Caco-2 (cell line): ENCODE results near the gene GPC6. TPM values are rescaled to one million over a fixed set of nuclear protein-coding genes. Genes with fewer than 3 reads are reported as not detected.

Source experiments
- BruUV-seq: library from RNA; stranded (reverse); fragments of 400-500 nt; replicated peaks from 2 replicates; lab custom pipeline; 2021; lab: Mats Ljungman, UMichigan
- CTCF ChIA-PET: fragments of 300-600 bp; sonication (Branson Sonifier 250); formaldehyde crosslinking; loops from one replicate; lab custom pipeline; 2022; ENCODE audit warnings: antibody characterized with exemption; lab: Charles Lee
- POLR2A ChIA-PET: fragments of 300-600 bp; sonication (Branson Sonifier 250); formaldehyde crosslinking; loops from one replicate; lab custom pipeline; 2022; ENCODE audit warnings: antibody characterized with exemption; lab: Charles Lee
- DNase-seq, 2 experiments: peaks; one replicate each; pipeline versions ENCODE4 v3.0.0 to v3.0.0-alpha.2; 2020 to 2022
- H3K27me3 ChIP-seq: replicated peaks from 2 replicates; pipeline ENCODE4 v1.6.0; 2011; ENCODE audit warnings: low read length; ENCODE audit not compliant: control insufficient read depth, insufficient read depth
- H3K36me3 ChIP-seq: 2 replicates; pipeline ENCODE4 v1.5.1; 2011; ENCODE audit warnings: low read length; ENCODE audit not compliant: control insufficient read depth, insufficient read depth
- H3K4me1 ChIP-seq: fragments of 250-450 bp; sonication (Bioruptor Pico); 2 replicates; pipeline ENCODE4 v1.5.1; 2020; ENCODE audit warnings: mild to moderate bottlenecking
- H3K4me3 ChIP-seq: 2 replicates; pipeline ENCODE4 v1.5.1; 2011; ENCODE audit warnings: low read depth, mild to moderate bottlenecking, control low read depth, low read length
- H3K9me3 ChIP-seq: fragments of 250-450 bp; sonication (Bioruptor Pico); 2 replicates; pipeline ENCODE4 v1.5.1; 2020; ENCODE audit warnings: mild to moderate bottlenecking, moderate library complexity
- H3K27ac Mint-ChIP-seq: one replicate; pipeline ENCODE4 v1.8.0; 2022; ENCODE audit warnings: mixed read lengths; ENCODE audit not compliant: unreplicated experiment
- H3K27me3 Mint-ChIP-seq: one replicate; pipeline ENCODE4 v1.8.0; 2022; ENCODE audit warnings: mixed read lengths; ENCODE audit not compliant: insufficient read depth, unreplicated experiment
- H3K36me3 Mint-ChIP-seq: one replicate; pipeline ENCODE4 v1.8.0; 2022; ENCODE audit warnings: mild to moderate bottlenecking, mixed read lengths; ENCODE audit not compliant: insufficient read depth, unreplicated experiment
- H3K4me1 Mint-ChIP-seq: one replicate; pipeline ENCODE4 v1.8.0; 2022; ENCODE audit warnings: low read depth, mixed read lengths; ENCODE audit not compliant: unreplicated experiment
- H3K4me3 Mint-ChIP-seq: one replicate; pipeline ENCODE4 v1.8.0; 2022; ENCODE audit warnings: mild to moderate bottlenecking, moderate library complexity, mixed read lengths; ENCODE audit not compliant: unreplicated experiment
- H3K9me3 Mint-ChIP-seq: one replicate; pipeline ENCODE4 v1.8.0; 2022; ENCODE audit warnings: mixed read lengths; ENCODE audit not compliant: unreplicated experiment
- CTCF ChIP-seq, 2 experiments: fragments of 200-600 bp in 1 of 2; IDR thresholded peaks; 1 replicate in 1 of 2; 2 replicates in 1 of 2; pipeline versions ENCODE4 v1.5.1 to v1.8.0; 2011 to 2022; ENCODE audit warnings: antibody characterized with exemption in 1 of 2, control low read depth in 1 of 2, inconsistent platforms in 1 of 2, low read depth in 1 of 2, low read length in 1 of 2, mild to moderate bottlenecking in 1 of 2, moderate library complexity in 1 of 2; ENCODE audit not compliant: insufficient read depth in 1 of 2, severe bottlenecking in 1 of 2, unreplicated experiment in 1 of 2
- intact Hi-C: fragments of 100-400 bp; cut with micrococcal nuclease; formaldehyde crosslinking; loops from one replicate; pipeline ENCODE4 v1.10.0; 2022; ENCODE audit not compliant: unreplicated experiment
- total RNA-seq: library from RNA; stranded (reverse); gene quantifications from 2 replicates; pipeline ENCODE4 v1.2.3, GENCODE V29; 2022

GPC6 gene
- total RNA-seq, 1 experiment from 2014 or later: 0.16 TPM

- TF ChIP-seq CTCF (IDR thresholded peaks at IDR 0.05; ENCODE audit: insufficient read depth in 1 of 2, low read depth in 1 of 2, low read length in 1 of 2, severe bottlenecking in 1 of 2, unreplicated experiment in 1 of 2): no peak
- no peaks in the 10 kb centered on the region for H3K27me3 ChIP-seq
- H3K9me3 Mint-ChIP-seq: no peaks in the 10 kb centered on the region
- H3K4me1 ChIP-seq: no peaks in the 10 kb centered on the region
- intact Hi-C loops: no loop called here
- no peak for DNase-seq
- no peak overlapping the region for H3K27ac Mint-ChIP-seq
- H3K4me1 Mint-ChIP-seq: no peaks in the 10 kb centered on the region
- no peak overlapping the region for H3K4me3 ChIP-seq
- H3K36me3 Mint-ChIP-seq: no peaks in the 10 kb centered on the region
- POLR2A ChIA-PET: no interaction called here
- no TSS peak for BruUV-seq
- no peak overlapping the region for H3K4me3 Mint-ChIP-seq
- CTCF ChIA-PET: no interaction called here
- no peaks in the 10 kb centered on the region for H3K9me3 ChIP-seq
- H3K36me3 ChIP-seq: no peaks in the 10 kb centered on the region
- peaks cover 6% of the 10 kb centered on the region for H3K27me3 Mint-ChIP-seq
Measured at GRCh38 chr13:93309886-93310523, 83.4 kb downstream of the GPC6 start.

DNA sequence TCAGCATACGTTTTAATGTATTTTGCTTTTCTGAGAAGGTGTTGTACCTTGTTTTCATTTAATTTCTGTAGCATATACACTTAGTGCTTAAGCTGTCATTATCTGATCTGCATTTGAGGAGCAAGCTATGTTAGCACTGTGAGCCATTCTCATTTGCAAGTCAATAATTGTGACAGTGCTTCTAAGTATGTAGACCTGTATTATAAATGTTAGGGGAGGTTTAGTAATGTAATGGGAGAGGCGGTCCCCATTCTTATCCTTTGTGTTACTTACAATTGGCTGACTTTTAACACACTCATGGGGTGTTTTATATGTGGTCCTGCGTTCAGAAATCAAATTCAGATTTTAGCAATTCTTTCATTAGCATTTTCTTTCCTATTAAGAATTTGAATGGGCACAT is 90.2 kb downstream of the GPC6 start:
- DNase-seq: no peak
- intact Hi-C loops: no loop called here
- H3K4me3 Mint-ChIP-seq: no peak overlapping the region
- Histone ChIP-seq H3K9me3 (no peaks in the 10 kb centered on the region), H3K27me3 (no peaks in the 10 kb centered on the region), H3K36me3 (no peaks in the 10 kb centered on the region), H3K4me1 (no peaks in the 10 kb centered on the region), H3K4me3 (no peak overlapping the region)
- H3K4me1 Mint-ChIP-seq: no peaks in the 10 kb centered on the region
- no TSS peak for BruUV-seq
- H3K9me3 Mint-ChIP-seq: no peaks in the 10 kb centered on the region
- no peak overlapping the region for H3K27ac Mint-ChIP-seq
- ChIA-PET POLR2A (no interaction called here), CTCF (no interaction called here)
- no peak for TF ChIP-seq CTCF (IDR thresholded peaks at IDR 0.05; ENCODE audit: insufficient read depth in 1 of 2, low read depth in 1 of 2, low read length in 1 of 2, severe bottlenecking in 1 of 2, unreplicated experiment in 1 of 2)
- no peaks in the 10 kb centered on the region for H3K36me3 Mint-ChIP-seq
- peaks cover 9% of the 10 kb centered on the region for H3K27me3 Mint-ChIP-seq

- DNase-seq: no peak
- peaks cover 9% of the 10 kb centered on the region for H3K27me3 Mint-ChIP-seq
Measured at GRCh38 chr13:93318534-93319254, 92.1 kb downstream of the GPC6 start.

More at GRCh38 chr13:93318534-93319254, 92.1 kb downstream of the GPC6 start:
- Mint-ChIP-seq H3K4me1 (no peaks in the 10 kb centered on the region), H3K36me3 (no peaks in the 10 kb centered on the region), H3K9me3 (no peaks in the 10 kb centered on the region), H3K4me3 (no peak overlapping the region), H3K27ac (no peak overlapping the region)
- intact Hi-C loops: no loop called here
- Histone ChIP-seq H3K27me3 (no peaks in the 10 kb centered on the region), H3K4me1 (no peaks in the 10 kb centered on the region), H3K4me3 (no peak overlapping the region), H3K36me3 (no peaks in the 10 kb centered on the region), H3K9me3 (no peaks in the 10 kb centered on the region)
- POLR2A ChIA-PET: no interaction called here
- CTCF ChIA-PET: no interaction called here
- TF ChIP-seq CTCF (IDR thresholded peaks at IDR 0.05; ENCODE audit: insufficient read depth in 1 of 2, low read depth in 1 of 2, low read length in 1 of 2, severe bottlenecking in 1 of 2, unreplicated experiment in 1 of 2): no peak
- no TSS peak for BruUV-seq
